ENCODE measurements around the gene CNTNAP4.

CNTNAP4 gene

GRCh38 chr16:76292218-76292617 lies 15.0 kb downstream of the CNTNAP4 start:
- no peaks in the 10 kb centered on the region for H3K79me2 ChIP-seq (ENCODE audit: insufficient read depth, low read depth)
- H3K9ac ChIP-seq, result no peak overlapping the region
- no peak overlapping the region for H2AFZ ChIP-seq (ENCODE audit: low read depth)
- H3K27ac ChIP-seq, result no peak overlapping the region
- no peaks in the 10 kb centered on the region for H3K36me3 ChIP-seq (ENCODE audit: insufficient read depth)
- no peaks in the 10 kb centered on the region for H3K27me3 ChIP-seq (ENCODE audit: insufficient read depth, low read depth)
- no peaks in the 10 kb centered on the region for H4K20me1 ChIP-seq (ENCODE audit: insufficient read depth)
- H3K4me2 ChIP-seq, result no peak overlapping the region
- no peak for TF ChIP-seq CTCF (conservative IDR thresholded peaks at IDR 0.05; ENCODE audit: low read depth, low read length)
- peaks cover 25% of the 10 kb centered on the region for H3K4me1 ChIP-seq (ENCODE audit: low read depth, poor library complexity, severe bottlenecking)
- H3K4me3 ChIP-seq (IDR thresholded peaks at IDR 0.05; ENCODE audit: insufficient read depth, low read depth, low read length), result no peak overlapping the region

- no peaks in the 10 kb centered on the region for H4K20me1 ChIP-seq (ENCODE audit: insufficient read depth)
- H3K79me2 ChIP-seq (ENCODE audit: insufficient read depth, low read depth), result no peaks in the 10 kb centered on the region
- peaks cover 25% of the 10 kb centered on the region for H3K4me1 ChIP-seq (ENCODE audit: low read depth, poor library complexity, severe bottlenecking)
- peak overlapping the region; percentile 3; the same call in 1 of the 2 replicates for H3K9ac ChIP-seq
- H3K4me3 ChIP-seq (IDR thresholded peaks at IDR 0.05; ENCODE audit: insufficient read depth, low read depth, low read length), result no peak overlapping the region
- H3K27me3 ChIP-seq (ENCODE audit: insufficient read depth, low read depth), result no peaks in the 10 kb centered on the region
- peak overlapping the region; percentile 49; the same call in 1 of the 2 replicates for H2AFZ ChIP-seq (ENCODE audit: low read depth)
- H3K4me2 ChIP-seq, result peak overlapping the region; percentile 77
- H3K27ac ChIP-seq, result peak overlapping the region; percentile 48
- TF ChIP-seq CTCF (conservative IDR thresholded peaks at IDR 0.05; ENCODE audit: low read depth, low read length), result no peak
- no peaks in the 10 kb centered on the region for H3K36me3 ChIP-seq (ENCODE audit: insufficient read depth)
These were observed 16.8 kb downstream of the CNTNAP4 start for GRCh38 chr16:76293980-76294379.

GRCh38 chr16:76294396-76295214 lies 17.4 kb downstream of the CNTNAP4 start:
- Histone ChIP-seq H2AFZ (ENCODE audit: low read depth) (peak overlapping the region; percentile 49), H3K27ac (peak overlapping the region; percentile 48), H3K79me2 (ENCODE audit: insufficient read depth, low read depth) (no peaks in the 10 kb centered on the region), H4K20me1 (ENCODE audit: insufficient read depth) (no peaks in the 10 kb centered on the region), H3K4me1 (ENCODE audit: low read depth, poor library complexity, severe bottlenecking) (peaks cover 25% of the 10 kb centered on the region), H3K27me3 (ENCODE audit: insufficient read depth, low read depth) (no peaks in the 10 kb centered on the region), H3K4me2 (peak overlapping the region; percentile 77), H3K9ac (peak overlapping the region; percentile 3; the same call in 1 of the 2 replicates), H3K36me3 (ENCODE audit: insufficient read depth) (no peaks in the 10 kb centered on the region), H3K4me3 (IDR thresholded peaks at IDR 0.05; ENCODE audit: insufficient read depth, low read depth, low read length) (no peak overlapping the region)
- no peak for TF ChIP-seq CTCF (conservative IDR thresholded peaks at IDR 0.05; ENCODE audit: low read depth, low read length)

- Histone ChIP-seq H3K4me2 (no peak overlapping the region), H3K36me3 (ENCODE audit: insufficient read depth) (no peaks in the 10 kb centered on the region), H3K27me3 (ENCODE audit: insufficient read depth, low read depth) (no peaks in the 10 kb centered on the region), H3K4me3 (IDR thresholded peaks at IDR 0.05; ENCODE audit: insufficient read depth, low read depth, low read length) (no peak overlapping the region), H2AFZ (ENCODE audit: low read depth) (no peak overlapping the region), H3K9ac (no peak overlapping the region), H3K27ac (no peak overlapping the region), H4K20me1 (ENCODE audit: insufficient read depth) (no peaks in the 10 kb centered on the region), H3K79me2 (ENCODE audit: insufficient read depth, low read depth) (no peaks in the 10 kb centered on the region), H3K4me1 (ENCODE audit: low read depth, poor library complexity, severe bottlenecking) (peaks cover 25% of the 10 kb centered on the region)
- TF ChIP-seq CTCF (conservative IDR thresholded peaks at IDR 0.05; ENCODE audit: low read depth, low read length), result no peak
These were observed 20.7 kb downstream of the CNTNAP4 start for GRCh38 chr16:76297941-76298340.
